HG03378 (cell line): ENCODE results near the gene CP.

ENCODE experiments used
- ATAC-seq: cut with Tn5 transposase; IDR thresholded peaks from one replicate; pipeline ENCODE4 v1.9.1; 2021; ENCODE audit warnings: mild to moderate bottlenecking, moderate library complexity; ENCODE audit not compliant: unreplicated experiment

Gene CP

DNA sequence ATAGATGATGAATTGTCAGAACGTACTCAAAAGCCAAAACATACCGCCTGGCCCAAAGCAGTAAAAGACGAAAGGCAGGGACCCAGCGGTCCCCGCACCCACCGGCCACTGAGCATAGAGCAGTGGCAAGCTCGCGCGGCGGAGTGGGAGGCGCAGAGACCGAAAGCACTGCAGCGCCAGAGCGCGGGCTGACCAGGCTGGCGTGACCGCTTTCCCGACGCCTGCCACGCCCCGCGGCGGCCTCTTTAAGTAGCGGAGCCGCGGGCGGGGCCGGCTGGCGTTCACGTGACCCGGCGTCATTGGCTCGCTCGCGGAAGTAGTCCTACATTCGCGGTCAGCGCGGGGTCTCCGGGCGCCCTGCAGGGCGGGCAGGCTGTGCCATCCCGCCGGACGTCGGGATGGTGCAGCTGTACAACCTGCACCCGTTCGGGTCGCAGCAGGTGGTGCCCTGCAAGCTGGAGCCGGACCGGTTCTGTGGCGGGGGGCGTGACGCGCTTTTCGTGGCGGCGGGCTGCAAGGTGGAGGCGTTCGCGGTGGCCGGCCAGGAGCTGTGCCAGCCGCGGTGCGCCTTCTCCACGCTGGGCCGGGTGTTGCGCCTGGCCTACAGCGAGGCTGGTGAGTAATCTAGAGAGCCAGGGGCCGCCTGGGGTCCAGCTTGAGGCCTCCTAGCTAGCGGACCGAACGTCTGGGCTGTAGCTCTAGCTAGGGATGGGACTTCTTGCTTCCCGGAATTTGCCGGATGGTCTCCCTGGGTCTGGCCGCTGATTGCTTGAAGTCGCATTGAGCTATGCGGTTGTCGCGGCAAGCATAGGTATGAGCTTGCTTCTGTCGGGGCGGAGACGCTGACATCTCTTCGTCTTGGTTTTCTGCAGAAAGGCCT, 92.1 kb downstream of the CP start, which contains the start of gene HPS3:
Gene HPS3 (plus strand): TSS at position 313 of the 880 bp plus-strand sequence. CDS start 86 bp downstream, at position 399.
- peak; percentile 86 for ATAC-seq

DNA sequence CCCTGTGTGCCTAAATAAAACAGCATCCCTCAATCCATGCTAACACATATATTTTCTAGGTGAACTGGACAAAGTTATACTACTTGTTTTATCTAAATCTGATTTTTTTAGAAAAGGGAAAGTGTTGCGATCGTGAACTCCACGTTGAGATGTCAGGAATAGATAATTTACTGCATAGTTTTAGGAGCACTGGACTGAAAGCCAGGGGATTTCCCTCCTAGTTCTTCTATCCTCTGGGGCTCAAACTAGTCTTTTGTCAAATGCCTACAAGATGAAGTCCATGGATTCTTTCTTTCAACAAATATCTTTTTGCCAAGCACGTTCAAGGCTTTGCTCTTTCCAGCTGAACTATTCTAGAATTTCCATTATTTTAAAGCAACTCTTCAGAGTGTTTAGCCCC, 92.8 kb downstream of the CP start:
- ATAC-seq = no peak

DNA sequence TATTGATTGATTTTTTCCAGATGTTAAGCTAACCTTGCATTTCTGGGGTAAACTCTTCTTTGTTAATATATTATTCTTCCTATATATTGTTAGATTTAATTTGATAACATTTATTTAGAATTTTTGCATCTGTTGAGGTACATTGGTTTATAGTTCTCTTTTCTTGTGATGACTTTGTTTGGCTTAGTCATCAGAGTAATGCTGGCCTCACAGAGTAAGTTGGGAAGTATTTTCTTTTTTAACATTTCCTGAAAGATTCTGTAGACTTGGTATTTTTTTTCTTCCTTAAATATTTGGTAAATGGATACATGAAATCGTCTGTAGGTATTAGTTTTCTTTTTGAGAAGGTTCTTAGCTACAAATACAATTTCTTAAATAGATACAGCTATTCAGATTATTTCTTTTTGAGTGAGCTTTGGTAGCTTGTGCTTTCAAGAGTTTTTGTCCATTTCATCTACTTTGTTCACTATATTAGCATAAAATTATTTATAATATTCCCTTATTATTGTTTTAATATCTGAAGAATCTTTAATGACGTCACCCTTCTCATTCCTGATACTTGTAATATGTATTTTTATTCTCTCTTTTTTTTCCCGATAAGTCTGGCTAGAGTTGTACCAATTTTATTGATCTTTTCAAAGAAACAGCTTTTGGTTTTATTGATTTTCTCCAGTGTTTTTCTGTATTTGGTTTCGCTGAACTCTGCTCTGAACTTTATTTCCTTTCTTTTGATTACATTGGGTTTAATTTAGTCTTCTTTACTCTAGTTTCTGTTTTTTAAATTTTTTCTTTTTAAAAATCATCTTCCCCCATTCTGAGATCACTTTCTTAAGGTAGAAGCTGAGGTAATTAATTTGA, 98.7 kb downstream of the CP start:
- no peak for ATAC-seq
